GM19043 (cell line): ENCODE measurements around the gene PPP1R1B.

Experiments
- ATAC-seq: cut with Tn5 transposase; IDR thresholded peaks from one replicate; pipeline ENCODE4 v1.9.1; 2021; ENCODE audit warnings: low read depth; ENCODE audit not compliant: unreplicated experiment

Gene PPP1R1B

GRCh38 chr17:39666231-39666600 lies 39.5 kb downstream of the PPP1R1B start:
- no peak for ATAC-seq

GRCh38 chr17:39666601-39667261 lies 40.0 kb downstream of the PPP1R1B start:
- no peak for ATAC-seq

- ATAC-seq: no peak
These were observed 40.7 kb downstream of the PPP1R1B start for GRCh38 chr17:39667262-39667944.

GRCh38 chr17:39667945-39668924 lies 41.5 kb downstream of the PPP1R1B start, which contains the start of gene PNMT:
Gene PNMT, plus strand, starts transcription at chr17:39668453. Its CDS starts 23 bp downstream, at chr17:39668476.
- ATAC-seq: no peak

- no peak for ATAC-seq
These were observed 43.4 kb downstream of the PPP1R1B start for GRCh38 chr17:39669897-39670735.

GRCh38 chr17:39670746-39671145 lies 44.0 kb downstream of the PPP1R1B start:
- no peak for ATAC-seq

- ATAC-seq: no peak
These were observed 45.1 kb downstream of the PPP1R1B start for GRCh38 chr17:39671651-39672521.

GRCh38 chr17:39672522-39673334 lies 46.0 kb downstream of the PPP1R1B start:
- no peak for ATAC-seq

- ATAC-seq: no peak
These were observed 46.8 kb downstream of the PPP1R1B start for GRCh38 chr17:39673335-39674081.

- ATAC-seq: no peak
These were observed 47.4 kb downstream of the PPP1R1B start for GRCh38 chr17:39674179-39674578.

- ATAC-seq: no peak
These were observed 48.1 kb downstream of the PPP1R1B start for GRCh38 chr17:39674702-39675389.

GRCh38 chr17:39675390-39676082 lies 48.8 kb downstream of the PPP1R1B start:
- ATAC-seq: no peak

GRCh38 chr17:39676198-39676819 lies 49.6 kb downstream of the PPP1R1B start:
- ATAC-seq: no peak

- ATAC-seq: no peak
These were observed 50.3 kb downstream of the PPP1R1B start for GRCh38 chr17:39677072-39677471.

GRCh38 chr17:39677542-39678339 lies 51.0 kb downstream of the PPP1R1B start:
- ATAC-seq: no peak
